ENCODE results near the gene TSSC4.

DNA sequence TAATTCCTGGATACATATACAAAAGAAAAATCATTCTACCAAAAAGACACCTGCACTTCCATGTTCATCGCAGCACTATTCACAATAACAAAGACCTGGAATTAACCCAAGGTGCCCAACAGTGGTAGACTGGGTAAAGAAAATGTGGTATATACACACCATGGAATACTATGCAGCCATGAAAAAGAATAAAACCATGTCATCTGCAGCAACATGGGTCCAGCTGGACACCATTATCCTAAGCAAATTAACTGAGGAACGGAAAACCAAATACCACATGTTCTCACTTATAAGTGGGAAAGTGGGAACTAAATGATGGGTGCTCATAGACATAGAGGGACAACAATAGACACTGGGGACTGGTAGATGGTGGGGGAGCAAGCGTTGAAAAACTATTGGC lies 39.3 kb downstream of the TSSC4 start:
- TF ChIP-seq KDM4B (IDR thresholded peaks at IDR 0.05; ENCODE audit: borderline replicate concordance in 2 of 2, low read depth in 1 of 2) (no peak), SNRNP70 (optimal IDR thresholded peaks at IDR 0.05; ENCODE audit: low read depth, low read length) (no peak), ZZZ3 (IDR thresholded peaks at IDR 0.05) (no peak), POU5F1 (IDR thresholded peaks at IDR 0.05; ENCODE audit: borderline replicate concordance, low read depth, low read length, partially characterized antibody) (no peak)
- TF ChIP-seq, protein P1, sequence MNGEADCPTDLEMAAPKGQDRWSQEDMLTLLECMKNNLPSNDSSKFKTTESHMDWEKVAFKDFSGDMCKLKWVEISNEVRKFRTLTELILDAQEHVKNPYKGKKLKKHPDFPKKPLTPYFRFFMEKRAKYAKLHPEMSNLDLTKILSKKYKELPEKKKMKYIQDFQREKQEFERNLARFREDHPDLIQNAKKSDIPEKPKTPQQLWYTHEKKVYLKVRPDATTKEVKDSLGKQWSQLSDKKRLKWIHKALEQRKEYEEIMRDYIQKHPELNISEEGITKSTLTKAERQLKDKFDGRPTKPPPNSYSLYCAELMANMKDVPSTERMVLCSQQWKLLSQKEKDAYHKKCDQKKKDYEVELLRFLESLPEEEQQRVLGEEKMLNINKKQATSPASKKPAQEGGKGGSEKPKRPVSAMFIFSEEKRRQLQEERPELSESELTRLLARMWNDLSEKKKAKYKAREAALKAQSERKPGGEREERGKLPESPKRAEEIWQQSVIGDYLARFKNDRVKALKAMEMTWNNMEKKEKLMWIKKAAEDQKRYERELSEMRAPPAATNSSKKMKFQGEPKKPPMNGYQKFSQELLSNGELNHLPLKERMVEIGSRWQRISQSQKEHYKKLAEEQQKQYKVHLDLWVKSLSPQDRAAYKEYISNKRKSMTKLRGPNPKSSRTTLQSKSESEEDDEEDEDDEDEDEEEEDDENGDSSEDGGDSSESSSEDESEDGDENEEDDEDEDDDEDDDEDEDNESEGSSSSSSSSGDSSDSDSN (IDR thresholded peaks at IDR 0.05; ENCODE audit: borderline replicate concordance in 1 of 2, low read depth in 2 of 2, low read length in 2 of 2) = no peak

Measured in K562 (cell line).